Activated CD8-positive, alpha-beta T cell treated with anti-CD3 and anti-CD28 coated beads for 36 hours (primary cell): ENCODE measurements around the gene KBTBD3. TPM values are rescaled to one million over a fixed set of nuclear protein-coding genes. Genes with fewer than 3 reads are reported as not detected.

Experiments used
- ATAC-seq: fragments of 200-7000 bp; cut with Tn5 transposase; one replicate; pipeline ENCODE4 v1.10.0; 2021; ENCODE audit warnings: mild to moderate bottlenecking, moderate library complexity
- CTCF ChIA-PET: fragments of 350-600 bp; sonication (Branson Sonifier 250); formaldehyde crosslinking; loops from one replicate; lab custom pipeline; 2021; ENCODE audit warnings: antibody characterized with exemption; lab: Charles Lee
- POLR2A ChIA-PET: fragments of 350-600 bp; sonication (Branson Sonifier 250); formaldehyde crosslinking; loops from one replicate; lab custom pipeline; 2021; ENCODE audit warnings: antibody characterized with exemption; lab: Charles Lee
- DNase-seq: peaks from one replicate; pipeline ENCODE4 v3.0.0-alpha.2; 2020
- H3K27ac Mint-ChIP-seq: one replicate; pipeline ENCODE4 v1.8.0; 2021; ENCODE audit warnings: mild to moderate bottlenecking, mixed read lengths
- H3K27me3 Mint-ChIP-seq: one replicate; pipeline ENCODE4 v1.8.0; 2021; ENCODE audit warnings: mixed read lengths
- H3K36me3 Mint-ChIP-seq: one replicate; pipeline ENCODE4 v1.8.0; 2021; ENCODE audit warnings: low read depth, mixed read lengths
- H3K4me1 Mint-ChIP-seq: one replicate; pipeline ENCODE4 v1.8.0; 2021; ENCODE audit warnings: low read depth, mixed read lengths
- H3K4me3 Mint-ChIP-seq: one replicate; pipeline ENCODE4 v1.8.0; 2021; ENCODE audit warnings: mild to moderate bottlenecking, moderate library complexity, mixed read lengths
- H3K9me3 Mint-ChIP-seq: one replicate; pipeline ENCODE4 v1.8.0; 2021; ENCODE audit warnings: mixed read lengths
- CTCF ChIP-seq: fragments of 200-600 bp; IDR thresholded peaks from one replicate; pipeline ENCODE4 v1.8.0; 2022; ENCODE audit warnings: antibody characterized with exemption, mild to moderate bottlenecking
- intact Hi-C: fragments of 100-400 bp; cut with micrococcal nuclease; formaldehyde crosslinking; loops from one replicate; pipeline ENCODE4 v1.10.0; 2022
- total RNA-seq, 2 experiments: library from RNA; stranded (reverse); gene quantifications; one replicate each; pipeline ENCODE4 v1.2.3, GENCODE V29; 2021

Gene KBTBD3
- total RNA-seq, 2 experiments from 2014 or later, result 10.2 to 11.2 TPM

GRCh38 chr11:106051103-106051502 lies 26.0 kb downstream of the KBTBD3 start:
- TF ChIP-seq CTCF, result no peak
- POLR2A ChIA-PET, result no interaction called here
- CTCF ChIA-PET, result no interaction called here
- H3K27me3 Mint-ChIP-seq, result peaks cover 4% of the 10 kb centered on the region
- intact Hi-C loops, result no loop called here
- no peak for ATAC-seq
- no peaks in the 10 kb centered on the region for H3K9me3 Mint-ChIP-seq
- H3K4me3 Mint-ChIP-seq, result no peak overlapping the region
- H3K27ac Mint-ChIP-seq, result no peak overlapping the region
- DNase-seq, result no peak
- peaks cover 4% of the 10 kb centered on the region for H3K36me3 Mint-ChIP-seq
- H3K4me1 Mint-ChIP-seq, result no peaks in the 10 kb centered on the region

DNA sequence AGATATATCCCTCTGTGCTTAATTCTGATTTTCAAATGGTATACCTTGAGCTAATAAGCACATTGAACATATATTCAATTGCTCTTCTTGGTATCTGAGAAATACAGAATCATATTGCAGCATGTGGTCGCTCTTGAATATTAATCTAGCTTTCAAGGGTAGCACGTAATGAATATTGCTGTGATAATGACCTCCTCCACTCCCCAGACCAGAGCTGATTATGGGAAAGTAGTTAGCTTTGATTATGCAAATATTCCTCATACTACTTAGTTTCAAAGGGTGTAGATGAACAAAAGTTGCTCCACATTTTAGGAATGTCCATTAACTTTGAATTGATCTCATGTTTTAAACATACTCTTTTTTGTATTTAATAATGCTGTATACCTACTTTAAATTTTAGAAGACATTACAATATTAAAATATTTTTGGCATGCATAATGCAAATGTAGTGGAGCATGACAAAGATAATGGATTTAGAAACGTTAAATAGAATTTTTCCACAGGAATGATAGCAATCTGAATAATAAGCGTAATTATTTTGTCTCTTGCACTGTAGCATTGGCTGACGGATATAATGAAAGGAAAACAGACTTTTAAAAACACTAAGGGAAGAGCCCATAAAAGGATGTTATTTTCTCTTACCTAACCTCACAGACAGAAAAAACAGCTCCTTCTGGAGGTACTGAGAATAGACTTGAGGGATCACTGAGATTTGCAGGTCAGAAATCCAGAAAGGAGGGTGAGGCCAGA lies 27.2 kb downstream of the KBTBD3 start:
- intact Hi-C loops, result no loop called here
- TF ChIP-seq CTCF, result no peak
- no peak overlapping the region for H3K4me3 Mint-ChIP-seq
- no peak for DNase-seq
- no peaks in the 10 kb centered on the region for H3K9me3 Mint-ChIP-seq
- peaks cover 6% of the 10 kb centered on the region for H3K27me3 Mint-ChIP-seq
- ChIA-PET POLR2A (interaction anchor here (0.9 kb wide), 1 partner anchor 27 kb away, joined by 3 read pairs; the partner anchor contains the start of genes AASDHPPT and KBTBD3), CTCF (interaction anchor here (1.4 to 1.5 kb wide), 2 partner anchors 13 to 37 kb away, joined by 3 to 5 read pairs; no protein-coding TSS in a partner anchor)
- H3K27ac Mint-ChIP-seq, result no peak overlapping the region
- H3K4me1 Mint-ChIP-seq, result no peaks in the 10 kb centered on the region
- ATAC-seq, result no peak
- peaks cover 4% of the 10 kb centered on the region for H3K36me3 Mint-ChIP-seq

- Mint-ChIP-seq H3K27ac (no peak overlapping the region), H3K9me3 (no peaks in the 10 kb centered on the region), H3K4me1 (no peaks in the 10 kb centered on the region), H3K4me3 (no peak overlapping the region), H3K27me3 (peaks cover 6% of the 10 kb centered on the region), H3K36me3 (no peaks in the 10 kb centered on the region)
- POLR2A ChIA-PET, result no interaction called here
- intact Hi-C loops, result no loop called here
- no peak for TF ChIP-seq CTCF
- DNase-seq (no peak), ATAC-seq (no peak)
- CTCF ChIA-PET, result interaction anchor here (0.6 kb wide), 1 partner anchor 1265 kb away, joined by 3 read pairs; no protein-coding TSS in a partner anchor
Measured at GRCh38 chr11:106047631-106048030, 29.5 kb downstream of the KBTBD3 start.

DNA sequence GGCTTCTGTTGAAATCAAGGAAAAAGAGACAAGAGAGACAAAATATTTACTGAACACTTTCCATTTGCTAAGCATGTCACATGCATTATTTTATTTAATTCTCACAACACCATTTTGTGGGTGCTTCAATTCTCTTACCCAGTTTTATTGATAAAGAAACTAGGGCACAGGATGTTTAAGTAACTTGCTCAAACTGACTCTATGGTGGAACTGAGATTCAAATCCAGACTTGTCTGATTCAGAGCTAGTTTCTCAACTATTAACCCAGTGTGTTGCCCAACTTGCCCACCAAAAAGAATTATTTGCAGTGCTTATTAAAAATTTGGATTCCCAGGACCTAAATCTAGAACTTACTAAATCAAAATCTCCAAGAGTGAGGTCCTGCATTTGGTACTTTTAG lies 33.6 kb downstream of the KBTBD3 start:
- Mint-ChIP-seq H3K4me3 (no peak overlapping the region), H3K27ac (no peak overlapping the region), H3K4me1 (no peaks in the 10 kb centered on the region), H3K9me3 (no peaks in the 10 kb centered on the region), H3K27me3 (peaks cover 11% of the 10 kb centered on the region), H3K36me3 (no peaks in the 10 kb centered on the region)
- TF ChIP-seq CTCF, result no peak
- CTCF ChIA-PET, result no interaction called here
- intact Hi-C loops, result no loop called here
- POLR2A ChIA-PET, result no interaction called here
- DNase-seq (no peak), ATAC-seq (no peak)

DNA sequence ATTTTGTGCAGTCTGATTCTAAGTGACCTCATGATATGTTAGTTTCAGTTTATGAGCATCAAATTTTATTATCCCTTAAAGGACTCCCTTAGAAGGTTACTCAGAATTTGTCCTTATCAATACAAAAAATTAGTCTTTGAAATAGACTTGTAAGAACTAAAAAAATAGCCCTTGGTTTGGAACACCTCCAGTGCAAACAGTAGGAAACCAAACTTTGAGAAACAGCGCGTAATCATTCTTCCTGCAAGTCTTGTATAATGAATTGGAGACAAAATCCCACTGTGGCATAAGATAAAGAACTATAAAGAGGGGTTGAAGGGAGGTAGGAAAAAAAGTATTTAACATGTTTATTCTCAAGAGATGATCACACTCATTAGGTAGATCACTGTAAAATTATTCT lies 44.3 kb downstream of the KBTBD3 start:
- DNase-seq, result no peak
- no peak for ATAC-seq
- Mint-ChIP-seq H3K4me3 (no peak overlapping the region), H3K27me3 (peaks cover 37% of the 10 kb centered on the region), H3K36me3 (no peaks in the 10 kb centered on the region), H3K4me1 (no peaks in the 10 kb centered on the region), H3K9me3 (no peaks in the 10 kb centered on the region), H3K27ac (no peak overlapping the region)
- no peak for TF ChIP-seq CTCF
- ChIA-PET CTCF (interaction anchor here (0.8 kb wide), 1 partner anchor 16 kb away, joined by 3 read pairs; no protein-coding TSS in a partner anchor), POLR2A (no interaction called here)
- intact Hi-C loops, result no loop called here
